Epithelial cell of esophagus (primary cell): Measurements from ENCODE around the gene GAGE13.
"Not testable (repeated sequence)": the region's sequence is repeated elsewhere in the genome, so short reads cannot be mapped to it uniquely, and the experiment has no call there.

Experiments used
- DNase-seq: peaks from one replicate; pipeline ENCODE4 v3.0.0; 2010; ENCODE audit warnings: low read depth
- H3K4me3 ChIP-seq: 2 replicates; pipeline ENCODE4 v1.5.1; 2011; ENCODE audit warnings: mild to moderate bottlenecking, low read length, control low read depth
- CTCF ChIP-seq: IDR thresholded peaks from 2 replicates; pipeline ENCODE4 v1.5.1; 2011; ENCODE audit warnings: low read depth, mild to moderate bottlenecking, low read length, control low read depth, inconsistent platforms; ENCODE audit not compliant: insufficient read depth; ENCODE audit errors: missing control alignments

The GAGE13 gene

DNA sequence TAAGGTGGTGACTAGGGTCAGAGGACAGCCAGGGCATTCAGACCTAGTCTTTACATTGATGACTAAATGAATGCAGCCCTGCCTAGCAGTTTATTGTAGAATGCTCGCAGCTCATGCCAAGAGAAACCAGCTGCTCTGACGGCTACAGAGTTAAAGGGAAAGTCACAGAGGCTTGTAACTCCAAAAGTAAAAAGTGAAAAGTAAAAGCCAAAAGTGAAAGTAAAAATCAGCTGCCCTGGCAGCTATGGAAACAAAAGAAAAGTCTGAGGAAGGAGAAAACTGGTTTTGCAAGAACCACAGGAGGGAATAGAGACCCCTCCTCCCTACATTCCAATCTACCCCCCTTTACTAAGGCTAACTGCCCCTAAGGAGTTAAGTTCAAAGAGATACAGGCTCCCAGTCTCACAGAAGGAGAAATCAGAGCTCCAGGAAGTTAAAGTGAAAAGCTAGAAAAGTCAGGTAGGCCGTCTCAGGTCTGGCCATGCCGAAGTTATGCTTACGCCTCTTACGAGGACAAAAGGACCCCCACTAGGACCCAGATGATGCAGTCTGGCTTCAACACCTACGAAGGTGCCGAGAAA, 21.9 kb upstream of the GAGE13 start:
- peak; percentile 2 for DNase-seq
- TF ChIP-seq CTCF = no peak
- H3K4me3 ChIP-seq = no peak overlapping the region

- TF ChIP-seq CTCF = no peak
- no peak overlapping the region for H3K4me3 ChIP-seq
- DNase-seq = peak; percentile 6
These were observed 21.0 kb upstream of the GAGE13 start for GRCh38 chrX:49310371-49310770.

DNA sequence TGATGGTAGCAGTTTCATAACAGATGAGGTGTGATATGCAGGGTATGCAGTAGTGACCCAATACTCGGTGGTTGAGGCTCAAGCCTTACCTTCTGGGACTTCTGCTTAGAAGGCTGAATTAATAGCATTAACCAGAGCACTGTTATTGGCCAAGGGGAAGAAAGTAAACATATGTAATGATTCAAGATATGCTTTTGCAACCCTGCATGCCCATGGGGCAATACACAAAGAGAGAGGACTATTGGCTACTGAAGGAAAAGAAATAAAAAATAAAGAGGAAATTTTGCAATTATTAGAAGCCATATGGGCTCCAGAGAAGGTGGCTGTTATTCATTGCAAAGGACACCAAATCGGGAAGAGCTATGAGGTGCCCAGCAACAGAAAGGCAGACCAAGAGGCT, 19.2 kb upstream of the GAGE13 start:
- no peak for TF ChIP-seq CTCF
- no peak overlapping the region for H3K4me3 ChIP-seq
- peak; percentile 2 for DNase-seq

DNA sequence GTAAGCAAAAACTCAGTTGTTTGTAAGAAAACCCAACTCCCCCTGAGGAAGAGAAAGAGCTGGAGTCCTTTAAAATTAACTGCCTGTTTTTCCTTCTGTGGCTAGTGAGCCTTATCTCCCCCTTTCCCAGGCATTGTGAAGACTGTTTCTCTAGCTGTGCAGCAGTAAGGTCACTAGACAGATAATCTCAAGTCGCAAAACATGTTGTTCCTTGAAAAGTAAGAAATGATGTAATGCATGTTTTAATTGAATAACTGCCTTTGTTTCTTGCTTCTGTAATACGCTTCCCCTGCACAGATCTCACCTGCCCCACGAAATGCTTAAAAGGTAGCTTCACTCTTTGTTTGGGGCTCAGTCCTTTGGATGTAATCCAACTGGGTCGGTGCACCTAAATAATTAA, 15.3 kb upstream of the GAGE13 start:
- no peak for DNase-seq
- no peak overlapping the region for H3K4me3 ChIP-seq
- TF ChIP-seq CTCF = no peak

DNA sequence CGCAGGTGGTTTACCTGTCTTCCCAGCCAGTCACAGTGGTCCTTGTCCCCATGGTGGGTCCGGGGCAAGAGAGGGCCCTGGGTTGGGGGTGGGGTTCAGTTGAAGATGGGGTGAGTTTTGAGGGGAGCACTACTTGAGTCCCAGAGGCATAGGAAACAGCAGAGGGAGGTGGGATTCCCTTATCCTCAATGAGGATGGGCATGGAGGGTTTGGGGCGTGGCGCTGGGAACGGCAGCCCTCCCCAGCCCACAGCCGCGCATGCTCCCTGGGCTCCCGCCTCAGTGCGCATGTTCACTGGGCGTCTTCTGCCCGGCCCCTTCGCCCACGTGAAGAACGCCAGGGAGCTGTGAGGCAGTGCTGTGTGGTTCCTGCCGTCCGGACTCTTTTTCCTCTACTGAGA, 9.6 kb upstream of the GAGE13 start, which contains the start of gene GAGE12J:
Gene GAGE12J, plus strand, starts transcription at position 301 of the 400 bp plus-strand sequence. CDS start 1,157 bp downstream, outside the sequence.
- not testable (repeated sequence) for DNase-seq

GRCh38 chrX:49322266-49322665, 9.1 kb upstream of the GAGE13 start:
- H3K4me3 ChIP-seq, DNase-seq: not testable (repeated sequence)

More for the DNA sequence above, 9.6 kb upstream of the GAGE13 start, which contains the start of gene GAGE12J:
- not testable (repeated sequence) for H3K4me3 ChIP-seq

- H3K4me3 ChIP-seq, DNase-seq: not testable (repeated sequence)
These were observed 7.6 kb upstream of the GAGE13 start for GRCh38 chrX:49323735-49324134.

- DNase-seq, H3K4me3 ChIP-seq: not testable (repeated sequence)
These were observed 961 bp upstream of the GAGE13 start for GRCh38 chrX:49330421-49330820.

- not testable (repeated sequence) for H3K4me3 ChIP-seq, DNase-seq
These were observed 459 bp downstream of the GAGE13 start for GRCh38 chrX:49331841-49332240.

- not testable (repeated sequence) for DNase-seq, H3K4me3 ChIP-seq
These were observed 10.1 kb downstream of the GAGE13 start for GRCh38 chrX:49341449-49341848.

DNA sequence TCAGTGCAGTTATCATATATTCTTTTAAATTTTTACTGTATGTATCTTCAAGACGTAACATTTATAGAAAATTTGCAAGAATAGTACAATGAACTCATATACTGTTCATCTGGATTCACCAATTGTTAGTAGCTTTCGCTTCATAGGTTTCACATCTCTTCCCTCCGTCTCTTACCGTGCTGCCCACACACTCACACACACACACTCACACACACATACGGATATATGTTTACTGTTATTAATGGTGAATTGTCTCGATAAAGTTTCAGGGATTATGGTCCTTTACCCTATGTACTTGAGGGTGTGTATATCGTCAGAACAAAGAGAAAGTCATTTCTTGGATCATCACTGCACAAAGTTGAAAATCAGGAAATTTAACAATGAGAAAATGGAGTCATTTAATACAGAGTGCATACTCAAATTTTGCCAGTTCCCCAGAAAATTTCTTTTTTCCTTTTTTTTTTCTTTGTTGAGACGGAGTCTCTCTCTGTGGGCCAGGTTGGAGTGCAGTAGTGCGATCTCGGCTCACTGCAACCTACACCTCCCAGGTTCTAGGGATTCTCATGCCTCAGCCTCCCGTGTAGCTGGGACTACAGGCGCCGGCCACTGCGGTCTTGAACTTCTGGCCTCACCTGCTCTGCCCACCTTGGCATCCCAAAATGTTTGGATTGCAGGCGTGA, 13.3 kb downstream of the GAGE13 start:
- DNase-seq, H3K4me3 ChIP-seq: not testable (repeated sequence)

DNA sequence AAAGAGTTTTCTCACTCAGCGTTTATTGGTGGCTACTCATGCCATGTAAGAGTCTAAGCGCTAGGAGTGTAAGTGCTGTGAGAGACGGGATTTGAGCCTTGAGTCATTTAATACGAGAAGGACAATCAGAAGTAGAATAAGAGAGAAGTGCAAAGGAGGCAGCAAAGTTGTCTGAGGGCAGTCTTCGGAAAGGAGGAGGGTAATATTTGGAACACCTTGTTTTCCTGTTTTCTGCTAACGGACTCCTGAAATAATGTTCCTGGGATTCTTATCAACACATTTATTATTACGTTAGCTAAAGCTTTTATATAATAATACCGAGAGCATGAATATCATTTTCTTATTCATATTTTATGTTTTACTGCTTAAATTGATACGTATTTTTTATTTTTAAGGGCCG, 14.0 kb downstream of the GAGE13 start:
- not testable (repeated sequence) for DNase-seq, H3K4me3 ChIP-seq

- not testable (repeated sequence) for H3K4me3 ChIP-seq
- DNase-seq = peak; percentile 2
These were observed 14.8 kb downstream of the GAGE13 start for GRCh38 chrX:49346150-49346549.
